Kidney (tissue), 14 donors: ENCODE data around the gene TBL3. TPM values are rescaled to one million over a fixed set of nuclear protein-coding genes. Genes with fewer than 3 reads are reported as not detected.
"Not testable (repeated sequence)": the region's sequence is repeated elsewhere in the genome, so short reads cannot be mapped to it uniquely, and the experiment has no call there.

Experiments used
- DNase-seq, 5 donors: peaks; one replicate each; pipeline ENCODE4 v3.0.0-alpha.2; 2013 to 2020
- FAIRE-seq: peaks from 2 replicates; lab custom pipeline; 2012; peaks lifted over from hg19 to GRCh38; lab: Jason Lieb, UNC
- H3K27ac ChIP-seq, 2 donors: one replicate each; pipeline ENCODE4 v1.7.0; 2013; ENCODE audit warnings: low read depth in 2 of 2, low read length in 2 of 2, inconsistent platforms in 1 of 2
- H3K27me3 ChIP-seq: one replicate; pipeline ENCODE4 v1.7.1; 2013; ENCODE audit warnings: low read length, inconsistent platforms; ENCODE audit not compliant: control insufficient read depth, insufficient read depth
- H3K36me3 ChIP-seq, 3 donors: one replicate each; pipeline versions ENCODE4 v1.7.0 to v1.7.1; 2013; ENCODE audit warnings: low read length in 3 of 3, control low read depth in 1 of 3, inconsistent platforms in 1 of 3; ENCODE audit not compliant: insufficient read depth in 3 of 3, control insufficient read depth in 2 of 3
- H3K4me1 ChIP-seq, 3 donors: one replicate each; pipeline versions ENCODE4 v1.7.0 to v1.7.1; 2013; ENCODE audit warnings: low read length in 3 of 3, inconsistent platforms in 1 of 3, low read depth in 1 of 3; ENCODE audit not compliant: control insufficient read depth in 2 of 3, insufficient read depth in 2 of 3
- H3K4me3 ChIP-seq, 3 donors: one replicate each; pipeline versions ENCODE4 v1.7.0 to v1.8.1; 2013; ENCODE audit warnings: low read length in 3 of 3, control low read depth in 1 of 3, inconsistent platforms in 1 of 3
- H3K9ac ChIP-seq, 3 donors: one replicate each; pipeline versions ENCODE4 v1.7.0 to v1.7.1; 2013; ENCODE audit warnings: low read length in 3 of 3, control low read depth in 1 of 3, inconsistent platforms in 1 of 3
- H3K9me3 ChIP-seq, 3 donors: one replicate each; pipeline versions ENCODE4 v1.7.0 to v1.7.1; 2013; ENCODE audit warnings: low read length in 3 of 3, control low read depth in 1 of 3, inconsistent platforms in 1 of 3; ENCODE audit not compliant: control insufficient read depth in 2 of 3, insufficient read depth in 1 of 3
- intact Hi-C: fragments of 100-400 bp; cut with DNase I; formaldehyde crosslinking; loops from one replicate; pipeline ENCODE4 v1.11.1; 2022
- polyA plus RNA-seq: library from polyadenylated mRNA; stranded (reverse); fragments of 350-450 nt; fragmentation: Illumina TruSeq; extraction: RNeasy Lipid Tissue Mini Kit (QIAGEN cat#74804); gene quantifications from one replicate; pipeline ENCODE4 v1.2.3, GENCODE V29; 2014; ENCODE audit warnings: low read depth, low replicate concordance; ENCODE audit not compliant: insufficient read depth
- total RNA-seq: library from RNA; stranded (reverse); fragmentation: NEBNext Ultra II Directional; extraction: Animal tissue kit (Norgen Biotek cat#: 25700); gene quantifications from one replicate; pipeline ENCODE4 v1.2.1, GENCODE V29; 2021
- TF ChIP-seq, protein P1 (sequence below): IDR thresholded peaks from 3 replicates; pipeline ENCODE4 v1.5.1; 2012; ENCODE audit warnings: mild to moderate bottlenecking, moderate library complexity, borderline replicate concordance; ENCODE audit not compliant: insufficient read depth; ENCODE audit errors: extremely low read depth
- donor health status: control.
- donor health status: control.
- donor health status: control.
- donor health status: control.
- donor health status: control.
- donor health status: DM: yes; HTN: yes; CAD: no.
- donor health status: Normal renal cell carcinoma (clear cell type).

The TBL3 gene
- total and polyA plus RNA-seq, 2 donors from 2014 or later = 33.3 to 38.5 TPM

DNA sequence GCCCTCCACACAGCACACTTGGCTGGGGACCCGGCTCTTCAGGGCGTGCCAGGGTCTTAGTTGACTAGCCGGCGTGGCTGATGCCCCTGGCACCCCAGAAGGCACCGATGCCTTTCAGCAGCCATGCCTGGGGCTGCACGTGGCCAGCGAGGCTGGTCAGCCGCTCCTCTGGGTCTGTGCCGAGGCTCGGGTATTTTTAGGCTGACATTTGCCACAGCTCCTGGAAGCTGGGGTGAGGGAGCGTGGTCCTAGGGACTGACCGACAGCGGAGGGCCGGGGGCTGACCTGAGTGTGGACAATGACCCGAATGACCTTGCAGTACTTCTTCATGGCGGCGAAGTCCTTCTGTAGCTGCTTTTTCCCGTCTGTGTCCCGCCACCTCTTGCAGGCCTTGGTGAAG lies 21.3 kb upstream of the TBL3 start:
- intact Hi-C loops = no loop called here
- Histone ChIP-seq H3K9me3 (no peaks in the 10 kb centered on the region), H3K36me3 (no peaks in the 10 kb centered on the region), H3K9ac (no peak overlapping the region), H3K4me1 (no peaks in the 10 kb centered on the region), H3K27me3 (no peaks in the 10 kb centered on the region), H3K27ac (no peak overlapping the region), H3K4me3 (no peak overlapping the region)
- TF ChIP-seq, protein P1, sequence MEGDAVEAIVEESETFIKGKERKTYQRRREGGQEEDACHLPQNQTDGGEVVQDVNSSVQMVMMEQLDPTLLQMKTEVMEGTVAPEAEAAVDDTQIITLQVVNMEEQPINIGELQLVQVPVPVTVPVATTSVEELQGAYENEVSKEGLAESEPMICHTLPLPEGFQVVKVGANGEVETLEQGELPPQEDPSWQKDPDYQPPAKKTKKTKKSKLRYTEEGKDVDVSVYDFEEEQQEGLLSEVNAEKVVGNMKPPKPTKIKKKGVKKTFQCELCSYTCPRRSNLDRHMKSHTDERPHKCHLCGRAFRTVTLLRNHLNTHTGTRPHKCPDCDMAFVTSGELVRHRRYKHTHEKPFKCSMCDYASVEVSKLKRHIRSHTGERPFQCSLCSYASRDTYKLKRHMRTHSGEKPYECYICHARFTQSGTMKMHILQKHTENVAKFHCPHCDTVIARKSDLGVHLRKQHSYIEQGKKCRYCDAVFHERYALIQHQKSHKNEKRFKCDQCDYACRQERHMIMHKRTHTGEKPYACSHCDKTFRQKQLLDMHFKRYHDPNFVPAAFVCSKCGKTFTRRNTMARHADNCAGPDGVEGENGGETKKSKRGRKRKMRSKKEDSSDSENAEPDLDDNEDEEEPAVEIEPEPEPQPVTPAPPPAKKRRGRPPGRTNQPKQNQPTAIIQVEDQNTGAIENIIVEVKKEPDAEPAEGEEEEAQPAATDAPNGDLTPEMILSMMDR = no peak
- DNase-seq (no peak), FAIRE-seq (no peak)

GRCh38 chr16:1953734-1954133 lies 18.1 kb upstream of the TBL3 start:
- no peak overlapping the region for H3K27ac ChIP-seq
- no peak for DNase-seq
- H3K9me3 ChIP-seq = no peaks in the 10 kb centered on the region
- no peaks in the 10 kb centered on the region for H3K36me3 ChIP-seq
- FAIRE-seq = no peak
- no peak overlapping the region for H3K9ac ChIP-seq
- TF ChIP-seq, protein P1 = no peak
- no peak overlapping the region for H3K4me3 ChIP-seq
- no peaks in the 10 kb centered on the region for H3K27me3 ChIP-seq
- intact Hi-C loops = no loop called here
- H3K4me1 ChIP-seq = peaks cover 0 to under 1% (median 0%) of the 10 kb centered on the region in 3 donors

DNA sequence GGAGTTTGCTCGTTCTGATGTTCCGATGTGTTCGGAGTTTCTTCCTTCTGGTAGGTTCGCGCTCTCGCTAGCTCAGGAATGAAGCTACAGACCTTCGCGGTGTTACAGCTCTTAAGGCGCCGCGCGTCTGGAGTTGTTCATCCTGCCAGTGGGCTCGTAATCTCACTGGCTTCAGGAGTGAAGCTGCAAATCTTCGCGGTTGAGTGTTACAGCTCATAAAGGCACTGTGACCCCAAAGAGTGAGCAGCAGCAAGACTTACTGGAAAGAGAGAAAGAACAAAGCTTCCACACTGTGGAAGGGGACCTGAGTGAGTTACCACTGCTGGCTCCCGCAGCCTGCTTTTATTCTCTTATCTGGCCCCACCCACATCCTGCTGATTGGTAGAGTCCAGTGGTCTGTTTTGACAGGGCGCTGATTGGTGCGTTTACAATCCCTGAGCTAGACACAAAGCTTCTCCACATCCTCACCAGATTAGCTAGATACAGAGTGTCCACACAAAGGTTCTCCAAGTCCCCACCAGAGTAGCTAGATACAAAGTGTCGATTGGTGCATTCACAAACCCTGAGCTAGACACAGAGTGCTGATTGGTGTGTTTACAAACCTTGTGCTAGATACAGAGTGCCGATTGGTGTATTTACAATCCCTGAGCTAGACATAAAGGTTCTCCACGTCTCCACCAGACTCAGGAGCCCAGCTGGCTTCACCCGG lies 14.3 kb upstream of the TBL3 start:
- H3K36me3 ChIP-seq, intact Hi-C loops, H3K9ac ChIP-seq, FAIRE-seq, H3K9me3 ChIP-seq, H3K27me3 ChIP-seq, DNase-seq, H3K27ac ChIP-seq, H3K4me1 ChIP-seq, H3K4me3 ChIP-seq: not testable (repeated sequence)

DNA sequence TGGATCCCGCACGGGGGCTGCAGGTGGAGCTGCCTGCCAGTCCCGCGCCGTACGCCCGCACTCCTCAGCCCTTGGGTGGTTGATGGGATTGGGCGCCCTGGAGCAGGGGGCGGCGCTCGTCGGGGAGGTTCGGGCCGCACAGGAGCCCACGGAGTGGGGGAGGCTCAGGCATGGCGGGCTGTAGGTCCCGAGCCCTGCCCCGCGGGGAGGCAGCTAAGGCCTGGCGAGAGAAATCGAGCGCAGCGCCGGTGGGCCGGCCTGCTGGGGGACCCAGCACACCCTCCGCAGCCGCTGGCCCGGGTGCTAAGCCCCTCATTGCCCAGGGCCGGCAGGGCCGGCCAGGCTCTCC lies 13.7 kb upstream of the TBL3 start:
- FAIRE-seq, H3K4me1 ChIP-seq, intact Hi-C loops, H3K9me3 ChIP-seq, H3K9ac ChIP-seq, H3K27ac ChIP-seq, H3K27me3 ChIP-seq, H3K4me3 ChIP-seq, H3K36me3 ChIP-seq: not testable (repeated sequence)
- DNase-seq = peak in 1 of 5 donors; percentile 46
